Effector memory CD4-positive, alpha-beta T cell (primary cell): ENCODE data around the gene CRYL1.

Experiments used
- DNase-seq, 3 donors: peaks; one replicate each; pipeline ENCODE4 v3.0.0-alpha.2; 2020
- H3K27ac ChIP-seq: 2 replicates; pipeline ENCODE4 v1.7.0; 2013; ENCODE audit warnings: mild to moderate bottlenecking, low read length, moderate library complexity; ENCODE audit not compliant: insufficient read depth, poor library complexity, severe bottlenecking
- H3K27me3 ChIP-seq: replicated peaks from 2 replicates; pipeline ENCODE4 v1.7.0; 2013; ENCODE audit warnings: mild to moderate bottlenecking, low read length; ENCODE audit not compliant: insufficient read depth, control insufficient read depth, poor library complexity, severe bottlenecking
- H3K36me3 ChIP-seq: 2 replicates; pipeline ENCODE4 v1.7.0; 2013; ENCODE audit warnings: mild to moderate bottlenecking, low read length, moderate library complexity; ENCODE audit not compliant: control insufficient read depth, insufficient read depth
- H3K4me1 ChIP-seq: 2 replicates; pipeline ENCODE4 v1.7.0; 2013; ENCODE audit warnings: low read length, mild to moderate bottlenecking; ENCODE audit not compliant: control insufficient read depth, insufficient read depth, poor library complexity, severe bottlenecking
- H3K4me3 ChIP-seq: 2 replicates; pipeline ENCODE4 v1.7.0; 2013; ENCODE audit warnings: low read length, low read depth, mild to moderate bottlenecking; ENCODE audit not compliant: insufficient read depth, poor library complexity, severe bottlenecking
- H3K9me3 ChIP-seq: 2 replicates; pipeline ENCODE4 v1.7.0; 2013; ENCODE audit warnings: mild to moderate bottlenecking, low read length, moderate library complexity; ENCODE audit not compliant: control insufficient read depth

CRYL1 gene

DNA sequence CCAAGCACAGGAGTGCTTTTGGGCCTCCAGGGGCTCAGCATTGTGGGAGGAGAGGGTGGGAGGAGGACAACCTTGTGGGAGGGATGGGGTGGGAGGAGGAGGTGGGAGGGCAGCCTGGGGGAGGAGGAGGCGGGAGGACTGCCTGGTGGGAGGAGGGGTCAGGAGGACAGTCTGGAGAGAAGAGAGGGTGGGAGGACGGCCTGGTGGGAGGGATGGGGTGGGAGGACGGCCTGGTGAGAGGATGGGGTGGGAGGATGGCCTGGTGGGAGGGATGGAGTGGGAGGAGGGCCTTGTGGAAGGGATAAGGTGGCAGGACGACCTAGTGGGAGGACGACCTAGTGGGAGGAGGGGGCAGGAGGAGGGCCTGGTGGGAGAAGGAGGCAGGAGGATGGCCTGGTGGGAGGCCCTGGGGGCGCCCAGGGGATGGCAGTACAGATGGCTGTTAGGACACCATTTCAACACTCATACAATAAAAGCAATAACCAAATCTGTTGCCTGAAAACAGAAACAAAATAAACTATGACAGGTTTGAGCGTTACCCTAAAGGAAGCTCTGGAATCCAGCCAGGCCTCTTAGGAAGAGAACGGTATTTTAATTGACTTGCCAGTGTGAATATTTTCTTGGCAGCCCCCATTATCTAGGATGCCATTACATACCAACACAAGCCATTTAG is 63.7 kb downstream of the CRYL1 start:
- no peak for DNase-seq
- no peaks in the 10 kb centered on the region for H3K27me3 ChIP-seq
- H3K9me3 ChIP-seq, result no peaks in the 10 kb centered on the region
- H3K27ac ChIP-seq, result no peak overlapping the region
- H3K4me1 ChIP-seq, result no peaks in the 10 kb centered on the region
- H3K4me3 ChIP-seq, result no peak overlapping the region
- H3K36me3 ChIP-seq, result no peaks in the 10 kb centered on the region

DNA sequence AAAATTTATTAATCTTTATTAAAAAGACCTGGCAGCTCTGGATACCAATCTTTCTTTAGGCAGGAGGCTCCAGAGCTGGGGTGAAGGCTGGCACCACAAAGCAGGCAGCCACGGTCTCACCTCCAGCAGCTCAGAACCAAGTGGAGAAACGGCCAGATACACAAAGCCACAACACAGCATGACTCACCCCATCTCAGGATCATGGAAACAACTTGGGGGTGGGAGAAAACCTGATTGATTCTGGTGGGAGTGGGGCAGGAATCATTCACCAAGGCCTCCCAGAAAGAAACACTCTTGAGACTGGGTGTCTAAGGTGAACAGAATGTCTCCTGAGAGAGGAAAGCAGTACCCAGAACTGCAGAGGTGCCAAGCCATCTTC is 64.2 kb downstream of the CRYL1 start:
- Histone ChIP-seq H3K36me3 (no peaks in the 10 kb centered on the region), H3K4me3 (no peak overlapping the region), H3K4me1 (no peaks in the 10 kb centered on the region), H3K9me3 (no peaks in the 10 kb centered on the region), H3K27me3 (no peaks in the 10 kb centered on the region), H3K27ac (no peak overlapping the region)
- DNase-seq, result no peak

DNA sequence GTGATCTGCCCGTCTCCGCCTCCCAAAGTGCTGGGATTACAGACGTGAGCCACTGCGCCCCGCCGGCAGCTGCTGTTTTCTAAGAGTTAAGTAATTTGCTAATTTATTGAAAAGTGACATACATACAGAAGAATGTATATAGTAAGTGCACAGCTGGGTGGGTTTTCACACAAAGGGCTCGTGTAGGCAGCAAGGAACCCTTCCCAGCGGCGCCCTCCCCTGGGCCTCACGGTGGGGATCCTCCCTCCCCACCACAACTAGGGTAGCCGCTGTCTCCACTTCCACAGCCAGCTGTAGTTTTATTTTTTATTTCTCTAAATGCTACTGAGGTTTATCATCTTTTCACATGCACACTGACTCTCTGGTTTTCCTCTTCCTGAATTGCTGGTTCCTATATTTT is 64.9 kb downstream of the CRYL1 start:
- no peaks in the 10 kb centered on the region for H3K27me3 ChIP-seq
- no peak overlapping the region for H3K4me3 ChIP-seq
- H3K36me3 ChIP-seq, result no peaks in the 10 kb centered on the region
- H3K27ac ChIP-seq, result no peak overlapping the region
- no peaks in the 10 kb centered on the region for H3K4me1 ChIP-seq
- H3K9me3 ChIP-seq, result no peaks in the 10 kb centered on the region
- DNase-seq, result no peak

DNA sequence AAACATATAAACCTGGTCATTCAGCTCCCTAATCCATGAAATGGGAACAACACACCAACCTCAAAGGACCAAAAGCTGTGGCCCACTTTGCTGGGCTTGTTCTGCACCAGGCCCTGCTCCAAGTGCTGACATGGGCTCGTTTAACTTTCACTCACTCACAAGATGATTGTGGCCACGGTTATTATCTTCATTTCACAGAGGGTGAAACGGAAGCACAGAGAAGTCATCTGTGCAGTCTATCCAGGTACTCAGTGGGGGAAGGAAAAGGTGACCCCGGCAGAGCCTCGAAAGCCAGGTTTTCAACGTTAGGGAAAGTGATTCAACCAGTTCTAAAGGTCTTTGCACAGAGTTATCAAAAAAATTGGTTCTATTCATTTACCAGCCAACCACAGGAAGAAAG is 68.0 kb downstream of the CRYL1 start:
- Histone ChIP-seq H3K36me3 (no peaks in the 10 kb centered on the region), H3K9me3 (no peaks in the 10 kb centered on the region), H3K27me3 (no peaks in the 10 kb centered on the region), H3K27ac (no peak overlapping the region), H3K4me3 (no peak overlapping the region), H3K4me1 (no peaks in the 10 kb centered on the region)
- no peak for DNase-seq

DNA sequence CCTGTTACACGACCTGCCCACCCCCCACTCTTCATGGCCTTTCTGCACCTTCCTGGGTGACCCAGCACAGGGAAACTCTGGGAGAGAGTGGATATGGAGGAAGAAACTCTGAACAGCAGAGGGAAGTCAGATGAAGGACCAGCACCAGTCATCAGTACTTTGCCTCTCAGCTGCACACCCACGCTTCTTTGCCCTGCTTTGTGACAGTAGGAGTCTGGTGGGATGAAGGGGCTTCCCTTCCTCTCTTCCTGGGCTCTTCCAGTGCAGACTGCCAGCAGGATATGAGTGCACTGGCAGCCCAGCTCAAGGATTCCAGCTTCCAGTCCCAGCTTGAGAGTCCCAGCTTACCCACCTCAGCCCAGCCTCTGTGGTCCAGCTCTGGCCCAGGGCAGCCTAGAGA is 68.9 kb downstream of the CRYL1 start:
- Histone ChIP-seq H3K27me3 (no peaks in the 10 kb centered on the region), H3K27ac (no peak overlapping the region), H3K4me3 (no peak overlapping the region), H3K4me1 (no peaks in the 10 kb centered on the region), H3K36me3 (no peaks in the 10 kb centered on the region), H3K9me3 (no peaks in the 10 kb centered on the region)
- DNase-seq, result no peak

DNA sequence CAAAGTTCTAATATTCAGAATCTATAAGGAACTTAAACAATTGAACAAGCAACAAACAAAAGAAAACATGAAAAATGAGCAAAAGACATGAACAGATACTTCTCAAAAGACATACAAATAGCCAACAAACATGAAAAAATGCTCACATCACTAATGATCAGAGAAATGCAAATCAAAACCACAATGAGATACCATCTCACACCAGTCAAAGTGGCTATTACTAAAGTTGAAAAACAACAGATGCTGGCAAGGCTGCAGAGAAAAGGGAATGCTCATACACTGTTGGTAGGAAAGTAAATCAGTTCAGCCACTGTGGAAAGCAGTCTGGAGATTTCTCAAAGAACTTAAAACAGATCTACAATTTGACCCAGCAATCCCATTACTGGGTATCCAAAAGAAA is 74.3 kb downstream of the CRYL1 start:
- Histone ChIP-seq H3K4me1 (no peaks in the 10 kb centered on the region), H3K9me3 (peaks cover 5% of the 10 kb centered on the region), H3K36me3 (no peaks in the 10 kb centered on the region), H3K4me3 (no peak overlapping the region), H3K27me3 (no peaks in the 10 kb centered on the region), H3K27ac (no peak overlapping the region)
- DNase-seq, result no peak

DNA sequence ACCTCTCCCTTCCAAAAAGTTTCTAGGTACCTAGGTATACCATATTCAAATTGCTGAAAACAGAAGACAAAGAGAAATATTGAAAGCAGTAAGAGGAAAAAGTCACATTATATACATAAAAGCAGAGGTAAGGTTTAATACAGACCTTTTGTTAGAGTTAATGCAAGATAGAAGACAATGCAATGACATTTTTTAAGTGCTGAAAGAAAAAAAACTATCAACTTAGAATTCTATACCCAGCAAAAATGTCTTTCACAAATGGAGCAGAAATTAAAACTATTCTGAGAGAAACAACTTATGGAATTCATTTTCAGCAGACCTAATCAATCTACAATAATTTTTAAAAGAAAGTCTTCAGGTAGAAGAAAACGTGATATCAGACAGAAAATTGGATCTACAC is 77.2 kb downstream of the CRYL1 start:
- no peak for DNase-seq
- Histone ChIP-seq H3K4me1 (no peaks in the 10 kb centered on the region), H3K27me3 (no peaks in the 10 kb centered on the region), H3K27ac (no peak overlapping the region), H3K4me3 (no peak overlapping the region), H3K36me3 (no peaks in the 10 kb centered on the region), H3K9me3 (peaks cover 5% of the 10 kb centered on the region)

DNA sequence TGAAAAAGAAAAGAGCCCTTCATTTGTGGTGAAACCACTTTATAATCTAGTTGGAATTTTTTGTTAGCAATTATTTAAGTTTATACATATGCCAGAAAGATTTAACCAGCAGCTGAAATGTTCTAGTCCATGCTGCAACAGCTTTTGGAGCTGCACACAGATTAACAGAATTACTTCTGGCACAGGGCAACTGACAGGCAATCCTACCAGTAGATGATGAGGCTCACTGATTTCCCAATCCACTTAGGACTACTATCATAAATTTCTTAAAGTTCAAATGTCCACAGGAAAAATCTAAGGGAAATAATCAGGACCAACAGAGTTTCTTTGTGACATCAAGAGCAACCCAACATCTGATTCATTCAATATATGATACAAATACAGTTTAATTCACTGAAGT is 78.8 kb downstream of the CRYL1 start:
- H3K27me3 ChIP-seq, result no peaks in the 10 kb centered on the region
- H3K27ac ChIP-seq, result no peak overlapping the region
- H3K4me1 ChIP-seq, result no peaks in the 10 kb centered on the region
- peaks cover 5% of the 10 kb centered on the region for H3K9me3 ChIP-seq
- no peaks in the 10 kb centered on the region for H3K36me3 ChIP-seq
- no peak for DNase-seq
- H3K4me3 ChIP-seq, result no peak overlapping the region

DNA sequence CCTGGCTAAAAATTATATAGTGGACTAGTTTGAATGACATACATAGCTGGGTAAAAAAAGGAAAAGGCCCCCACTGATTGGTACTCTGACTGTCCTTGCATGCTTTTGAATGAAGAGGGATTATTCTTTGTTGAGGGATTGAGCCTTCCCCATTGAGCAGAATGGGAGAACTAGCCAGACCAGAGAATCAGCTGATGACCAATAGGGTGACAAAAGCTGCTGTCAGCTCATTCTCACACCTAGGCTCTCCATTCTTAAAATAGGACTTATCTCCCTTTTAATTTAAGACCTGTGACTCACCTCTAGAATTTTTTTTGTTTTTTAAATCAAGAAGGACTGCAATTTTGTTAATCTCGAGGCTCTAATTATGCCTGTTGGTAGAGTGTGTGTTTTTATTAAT is 79.3 kb downstream of the CRYL1 start:
- no peaks in the 10 kb centered on the region for H3K27me3 ChIP-seq
- no peaks in the 10 kb centered on the region for H3K4me1 ChIP-seq
- H3K36me3 ChIP-seq, result no peaks in the 10 kb centered on the region
- DNase-seq, result no peak
- peaks cover 5% of the 10 kb centered on the region for H3K9me3 ChIP-seq
- H3K4me3 ChIP-seq, result no peak overlapping the region
- no peak overlapping the region for H3K27ac ChIP-seq

DNA sequence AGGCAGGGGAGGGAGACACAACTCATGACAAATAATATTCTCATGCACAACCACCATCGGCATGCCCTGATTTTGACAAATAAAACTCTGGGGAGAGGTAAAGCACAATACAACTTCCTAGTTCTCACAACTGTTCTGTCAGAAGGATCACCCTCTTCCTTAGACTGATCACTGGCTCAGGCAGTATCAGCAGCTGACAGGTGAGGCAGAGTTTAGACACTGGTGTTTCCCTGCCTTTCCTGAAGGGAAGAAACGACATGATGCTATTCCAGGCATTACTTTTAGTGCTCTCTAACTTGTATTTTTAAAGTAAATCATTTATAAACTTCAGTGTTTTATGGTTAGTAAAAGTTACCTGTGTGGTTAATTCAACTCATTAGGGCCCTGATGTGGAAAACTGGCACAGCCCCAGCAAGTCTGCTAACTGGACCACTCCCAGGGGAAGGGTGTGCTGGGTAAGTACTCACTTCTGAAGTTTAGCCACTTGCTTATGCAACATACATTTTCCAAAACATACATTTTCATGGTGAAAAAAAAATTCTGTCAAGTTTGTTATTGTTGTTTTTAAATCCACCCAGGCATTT is 82.8 kb downstream of the CRYL1 start:
- Histone ChIP-seq H3K4me1 (no peaks in the 10 kb centered on the region), H3K27ac (no peak overlapping the region), H3K9me3 (no peaks in the 10 kb centered on the region), H3K27me3 (no peaks in the 10 kb centered on the region), H3K4me3 (no peak overlapping the region), H3K36me3 (no peaks in the 10 kb centered on the region)
- no peak for DNase-seq
